H9 (cell line): ENCODE results near the gene SKIL. TPM values are rescaled to one million over a fixed set of nuclear protein-coding genes. Genes with fewer than 3 reads are reported as not detected.

Source experiments
- DNase-seq: peaks from one replicate; pipeline ENCODE4 v3.0.0-alpha.2; 2017
- H2AFZ ChIP-seq: one replicate; pipeline ENCODE4 v1.6.1; 2013; ENCODE audit warnings: mild to moderate bottlenecking, low read length, control low read depth, moderate library complexity
- H2AK5ac ChIP-seq: 2 replicates; pipeline ENCODE4 v1.6.1; 2013; ENCODE audit warnings: low read length, control low read depth, mixed read lengths; ENCODE audit not compliant: insufficient read length
- H2BK120ac ChIP-seq: one replicate; pipeline ENCODE4 v1.6.1; 2013; ENCODE audit warnings: low read depth, mild to moderate bottlenecking, low read length, control low read depth, inconsistent platforms; ENCODE audit not compliant: poor library complexity, severe bottlenecking
- H2BK12ac ChIP-seq: 2 replicates; pipeline ENCODE4 v1.6.1; 2013; ENCODE audit warnings: low read length, control low read depth, mixed read lengths, low read depth; ENCODE audit not compliant: insufficient read length
- H2BK15ac ChIP-seq: 2 replicates; pipeline ENCODE4 v1.6.1; 2013; ENCODE audit warnings: low read depth, low read length, control low read depth
- H2BK20ac ChIP-seq: one replicate; pipeline ENCODE4 v1.6.1; 2013; ENCODE audit warnings: low read depth, mild to moderate bottlenecking, low read length, control low read depth, inconsistent platforms; ENCODE audit not compliant: poor library complexity, severe bottlenecking
- H2BK5ac ChIP-seq: 2 replicates; pipeline ENCODE4 v1.6.1; 2013; ENCODE audit warnings: low read length, control low read depth, mixed read lengths; ENCODE audit not compliant: insufficient read length
- H3K14ac ChIP-seq: 2 replicates; pipeline ENCODE4 v1.6.1; 2013; ENCODE audit warnings: low read length, control low read depth; ENCODE audit not compliant: insufficient read depth
- H3K18ac ChIP-seq: 2 replicates; pipeline ENCODE4 v1.6.1; 2013; ENCODE audit warnings: low read depth, mild to moderate bottlenecking, mixed read lengths, low read length, control low read depth; ENCODE audit not compliant: insufficient read length
- H3K23ac ChIP-seq: 2 replicates; pipeline ENCODE4 v1.6.1; 2013; ENCODE audit warnings: low read length, control low read depth, mixed read lengths, low read depth; ENCODE audit not compliant: insufficient read length
- H3K23me2 ChIP-seq: 2 replicates; pipeline ENCODE4 v1.6.1; 2013; ENCODE audit warnings: low read depth, mild to moderate bottlenecking, mixed read lengths, low read length, control low read depth; ENCODE audit not compliant: insufficient read length, poor library complexity, severe bottlenecking
- H3K27ac ChIP-seq: 2 replicates; pipeline ENCODE4 v1.5.1; 2013; ENCODE audit warnings: low read length, control low read depth, mixed read lengths, low read depth; ENCODE audit not compliant: insufficient read length
- H3K27me3 ChIP-seq: 2 replicates; pipeline ENCODE4 v1.6.1; 2013; ENCODE audit warnings: low read length, control low read depth, inconsistent platforms; ENCODE audit not compliant: insufficient read depth
- H3K4ac ChIP-seq: 2 replicates; pipeline ENCODE4 v1.6.1; 2013; ENCODE audit warnings: low read depth, mild to moderate bottlenecking, control low read depth, inconsistent platforms, low read length, moderate library complexity
- H3K4me1 ChIP-seq: 2 replicates; pipeline ENCODE4 v1.6.1; 2013; ENCODE audit warnings: low read length, control low read depth, inconsistent platforms; ENCODE audit not compliant: insufficient read depth
- H3K4me2 ChIP-seq: 2 replicates; pipeline ENCODE4 v1.6.1; 2013; ENCODE audit warnings: low read length, control low read depth, mixed read lengths; ENCODE audit not compliant: insufficient read length, insufficient read depth
- H3K56ac ChIP-seq: 2 replicates; pipeline ENCODE4 v1.6.1; 2013; ENCODE audit warnings: low read depth, mild to moderate bottlenecking, mixed read lengths, low read length, control low read depth; ENCODE audit not compliant: insufficient read length
- H3K79me1 ChIP-seq: 2 replicates; pipeline ENCODE4 v1.6.1; 2013; ENCODE audit warnings: low read depth, mild to moderate bottlenecking, moderate library complexity, low read length, control low read depth, inconsistent platforms; ENCODE audit not compliant: insufficient read depth, poor library complexity, severe bottlenecking
- H3K79me2 ChIP-seq: 2 replicates; pipeline ENCODE4 v1.6.1; 2013; ENCODE audit warnings: low read length, control low read depth, inconsistent platforms; ENCODE audit not compliant: insufficient read depth
- H3K9ac ChIP-seq: 2 replicates; pipeline ENCODE4 v1.6.1; 2013; ENCODE audit warnings: low read length, control low read depth, mixed read lengths; ENCODE audit not compliant: insufficient read length; ENCODE audit errors: extremely low read depth
- H3K9me3 ChIP-seq: one replicate; pipeline ENCODE4 v1.6.1; 2013; ENCODE audit warnings: low read depth, low read length, inconsistent platforms; ENCODE audit not compliant: control insufficient read depth
- H3T11ph ChIP-seq: one replicate; pipeline ENCODE4 v1.6.1; 2013; ENCODE audit warnings: mild to moderate bottlenecking, low read length, control low read depth, inconsistent platforms
- H4K20me1 ChIP-seq: one replicate; pipeline ENCODE4 v1.6.1; 2013; ENCODE audit not compliant: control insufficient read depth, insufficient read length, insufficient read depth
- H4K5ac ChIP-seq: 2 replicates; pipeline ENCODE4 v1.6.1; 2013; ENCODE audit warnings: low read depth, mild to moderate bottlenecking, mixed read lengths, low read length, control low read depth; ENCODE audit not compliant: insufficient read length
- H4K8ac ChIP-seq: replicated peaks from 2 replicates; pipeline ENCODE4 v1.6.1; 2013; ENCODE audit warnings: low read length, control low read depth, mixed read lengths, low read depth; ENCODE audit not compliant: insufficient read length
- H4K91ac ChIP-seq: 2 replicates; pipeline ENCODE4 v1.6.1; 2013; ENCODE audit warnings: low read depth, mild to moderate bottlenecking, moderate library complexity, mixed read lengths, low read length, control low read depth; ENCODE audit not compliant: insufficient read length
- H3K27ac Mint-ChIP-seq, 3 experiments: 2 replicates in 2 of 3; 3 replicates in 1 of 3; pipeline ENCODE4 v1.8.0; 2020 to 2021; ENCODE audit warnings: mixed read lengths in 3 of 3, mild to moderate bottlenecking in 1 of 3, moderate library complexity in 1 of 3
- H3K27me3 Mint-ChIP-seq: 2 replicates; pipeline ENCODE4 v1.8.0; 2021; ENCODE audit warnings: low read depth, mild to moderate bottlenecking, moderate library complexity, mixed read lengths
- H3K36me3 Mint-ChIP-seq, 3 experiments: 2 replicates in 2 of 3; 3 replicates in 1 of 3; pipeline ENCODE4 v1.8.0; 2020 to 2021; ENCODE audit warnings: low read depth in 3 of 3, mixed read lengths in 3 of 3; ENCODE audit not compliant: insufficient read depth in 1 of 3
- H3K4me1 Mint-ChIP-seq, 2 experiments: 2 replicates each; pipeline ENCODE4 v1.8.0; 2020; ENCODE audit warnings: mixed read lengths in 2 of 2
- H3K4me3 Mint-ChIP-seq, 2 experiments: 2 replicates in 1 of 2; 3 replicates in 1 of 2; pipeline ENCODE4 v1.8.0; 2020 to 2021; ENCODE audit warnings: mild to moderate bottlenecking in 2 of 2, mixed read lengths in 2 of 2, moderate library complexity in 1 of 2
- H3K9me3 Mint-ChIP-seq, 2 experiments: 2 replicates in 1 of 2; 3 replicates in 1 of 2; pipeline ENCODE4 v1.8.0; 2020; ENCODE audit warnings: mild to moderate bottlenecking in 2 of 2, mixed read lengths in 2 of 2, moderate library complexity in 1 of 2
- microRNA-seq: library from miRNA; unstranded; fragments of <30 nt; microRNA quantifications from one replicate; pipeline ENCODE4, GENCODE V29; 2020; ENCODE audit warnings: borderline microRNAs expressed
- total RNA-seq: library from RNA; stranded (reverse); gene quantifications from 2 replicates; pipeline ENCODE4 v1.2.1, GENCODE V29; 2021
- TF ChIP-seq, protein P1 (sequence below): fragments of 200-600 bp; sonication (generic); conservative IDR thresholded peaks from 3 replicates; pipeline ENCODE4 v1.8.0; 2021; ENCODE audit warnings: antibody characterized with exemption, mild to moderate bottlenecking

SKIL gene
- total RNA-seq, 1 experiment from 2014 or later = 170 TPM

DNA sequence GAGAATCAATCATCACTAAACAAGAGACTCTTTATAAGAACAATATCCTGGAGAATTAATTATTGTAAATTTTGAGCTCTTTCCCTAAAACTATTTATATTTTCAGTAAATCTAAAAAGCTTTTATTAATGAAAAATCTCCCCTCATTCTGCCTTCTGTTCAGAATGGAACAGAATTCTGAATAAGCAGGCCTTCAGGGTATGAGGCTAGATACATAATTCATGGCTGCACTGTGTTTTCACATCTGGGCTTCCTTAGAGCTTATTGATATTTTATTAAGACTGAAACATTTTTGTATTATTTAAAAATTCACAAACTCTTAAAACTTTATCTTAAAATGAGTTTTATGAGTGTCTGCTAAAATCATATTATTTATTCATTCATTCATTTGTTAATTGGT lies 85.9 kb downstream of the SKIL start:
- H2BK20ac ChIP-seq = no peak overlapping the region
- H3K27ac ChIP-seq = no peak overlapping the region
- no peak overlapping the region for H3K23ac ChIP-seq
- H3K23me2 ChIP-seq = no peaks in the 10 kb centered on the region
- no peak overlapping the region for H4K91ac ChIP-seq
- H3K56ac ChIP-seq = no peak overlapping the region
- Mint-ChIP-seq H3K27ac (no peak overlapping the region; a peak in 1 of 7 replicates), H3K36me3 (no peaks in the 10 kb centered on the region), H3K9me3 (no peaks in the 10 kb centered on the region), H3K4me1 (peaks cover 0 to under 1% of the 10 kb centered on the region in 2 experiments; a peak in 1 of 4 replicates), H3K4me3 (no peak overlapping the region), H3K27me3 (peaks cover 4% of the 10 kb centered on the region; the same call in 1 of the 2 replicates)
- TF ChIP-seq, protein P1, sequence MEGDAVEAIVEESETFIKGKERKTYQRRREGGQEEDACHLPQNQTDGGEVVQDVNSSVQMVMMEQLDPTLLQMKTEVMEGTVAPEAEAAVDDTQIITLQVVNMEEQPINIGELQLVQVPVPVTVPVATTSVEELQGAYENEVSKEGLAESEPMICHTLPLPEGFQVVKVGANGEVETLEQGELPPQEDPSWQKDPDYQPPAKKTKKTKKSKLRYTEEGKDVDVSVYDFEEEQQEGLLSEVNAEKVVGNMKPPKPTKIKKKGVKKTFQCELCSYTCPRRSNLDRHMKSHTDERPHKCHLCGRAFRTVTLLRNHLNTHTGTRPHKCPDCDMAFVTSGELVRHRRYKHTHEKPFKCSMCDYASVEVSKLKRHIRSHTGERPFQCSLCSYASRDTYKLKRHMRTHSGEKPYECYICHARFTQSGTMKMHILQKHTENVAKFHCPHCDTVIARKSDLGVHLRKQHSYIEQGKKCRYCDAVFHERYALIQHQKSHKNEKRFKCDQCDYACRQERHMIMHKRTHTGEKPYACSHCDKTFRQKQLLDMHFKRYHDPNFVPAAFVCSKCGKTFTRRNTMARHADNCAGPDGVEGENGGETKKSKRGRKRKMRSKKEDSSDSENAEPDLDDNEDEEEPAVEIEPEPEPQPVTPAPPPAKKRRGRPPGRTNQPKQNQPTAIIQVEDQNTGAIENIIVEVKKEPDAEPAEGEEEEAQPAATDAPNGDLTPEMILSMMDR = no peak
- no peak for DNase-seq
- no peak overlapping the region for H2BK5ac ChIP-seq
- no peak overlapping the region for H4K8ac ChIP-seq
- H2AFZ ChIP-seq = no peak overlapping the region
- no peak overlapping the region for H4K5ac ChIP-seq
- H2BK12ac ChIP-seq = no peak overlapping the region
- H3K4me1 ChIP-seq = no peaks in the 10 kb centered on the region
- no peak overlapping the region for H2BK15ac ChIP-seq
- no peak overlapping the region for H3K4ac ChIP-seq
- H3K18ac ChIP-seq = no peak overlapping the region
- H3K79me2 ChIP-seq = no peaks in the 10 kb centered on the region; the same call in 1 of the 2 replicates
- H3K9ac ChIP-seq = no peak overlapping the region
- no peak overlapping the region for H3K14ac ChIP-seq
- no peak overlapping the region for H2AK5ac ChIP-seq
- H4K20me1 ChIP-seq = no peaks in the 10 kb centered on the region
- no peak overlapping the region for H3T11ph ChIP-seq
- H3K4me2 ChIP-seq = no peak overlapping the region
- no peaks in the 10 kb centered on the region for H3K79me1 ChIP-seq
- H3K27me3 ChIP-seq = no peaks in the 10 kb centered on the region
- H3K9me3 ChIP-seq = no peaks in the 10 kb centered on the region
- H2BK120ac ChIP-seq = no peak overlapping the region

Small RNAs within 50 kb of the gene (microRNA-seq; reads per million reads assigned to microRNA genes)
- not detected for gene MIR6828

Other genes starting within 250 kb of the SKIL start
- gene PHC3, start 176.0 kb upstream of the SKIL start, total RNA-seq = 26.4 and 27.2 TPM in 2 replicates
- 57.7 and 71.1 TPM in 2 replicates for gene PRKCI, start 135.3 kb upstream of the SKIL start, total RNA-seq
- gene CLDN11, start 61.2 kb downstream of the SKIL start, total RNA-seq = 1.7 and 2.4 TPM in 2 replicates
- 0.39 and 0.42 TPM in 2 replicates for gene SLC7A14, start 228.4 kb downstream of the SKIL start, total RNA-seq